Measurements from ENCODE around the gene USP15.

The USP15 gene

DNA sequence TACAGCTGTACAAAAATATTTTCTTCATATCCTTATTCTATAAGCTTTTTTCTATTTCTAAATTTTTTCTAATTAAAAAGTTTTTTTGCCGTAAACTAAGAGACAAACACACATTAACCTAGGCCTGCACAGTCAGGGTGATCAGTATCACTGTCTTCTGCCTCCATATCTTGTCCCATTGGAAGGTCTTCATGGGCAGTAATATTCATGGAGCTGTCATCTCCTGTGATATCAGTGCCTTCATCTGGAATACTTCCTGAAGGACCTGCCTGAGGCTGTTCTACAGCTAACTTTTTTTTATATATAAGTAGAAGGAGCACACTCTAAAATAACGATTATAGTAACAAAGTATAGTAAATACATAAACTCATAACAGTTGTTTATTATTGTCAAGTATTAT, 17.8 kb downstream of the USP15 start:
- H3K4me3 Mint-ChIP-seq, result no peak overlapping the region
- H3K36me3 Mint-ChIP-seq (ENCODE audit: low read depth), result peaks cover 5% of the 10 kb centered on the region
- intact Hi-C loops (cut with micrococcal nuclease), result no loop called here
- no peak overlapping the region for H3K27ac Mint-ChIP-seq
- H3K27me3 Mint-ChIP-seq, result no peaks in the 10 kb centered on the region
- H3K4me1 Mint-ChIP-seq (ENCODE audit: low read depth), result peaks cover 53% of the 10 kb centered on the region
- no peaks in the 10 kb centered on the region for H3K9me3 Mint-ChIP-seq

DNA sequence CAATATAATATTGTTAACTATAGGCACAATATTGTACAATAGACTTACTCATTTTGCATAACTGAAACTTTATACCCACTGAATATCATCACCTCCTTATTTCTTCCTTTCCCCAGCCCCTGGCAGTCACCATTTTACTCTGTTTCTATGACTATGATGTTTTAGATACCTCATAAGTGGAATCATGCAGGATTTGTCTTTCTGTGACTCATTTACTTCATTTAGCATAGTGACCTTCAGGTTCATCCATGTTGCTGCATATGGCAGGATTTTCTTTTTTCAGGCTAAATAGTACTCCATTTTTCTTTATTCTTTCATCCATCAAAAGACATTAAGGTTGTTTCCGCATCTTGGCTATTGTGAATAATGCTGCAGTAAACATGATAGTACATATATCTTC, 18.9 kb downstream of the USP15 start:
- intact Hi-C loops (cut with micrococcal nuclease), result no loop called here
- no peak overlapping the region for H3K4me3 Mint-ChIP-seq
- H3K9me3 Mint-ChIP-seq, result no peaks in the 10 kb centered on the region
- H3K27me3 Mint-ChIP-seq, result no peaks in the 10 kb centered on the region
- H3K36me3 Mint-ChIP-seq (ENCODE audit: low read depth), result peaks cover 5% of the 10 kb centered on the region
- peaks cover 43% of the 10 kb centered on the region for H3K4me1 Mint-ChIP-seq (ENCODE audit: low read depth)
- H3K27ac Mint-ChIP-seq, result no peak overlapping the region

DNA sequence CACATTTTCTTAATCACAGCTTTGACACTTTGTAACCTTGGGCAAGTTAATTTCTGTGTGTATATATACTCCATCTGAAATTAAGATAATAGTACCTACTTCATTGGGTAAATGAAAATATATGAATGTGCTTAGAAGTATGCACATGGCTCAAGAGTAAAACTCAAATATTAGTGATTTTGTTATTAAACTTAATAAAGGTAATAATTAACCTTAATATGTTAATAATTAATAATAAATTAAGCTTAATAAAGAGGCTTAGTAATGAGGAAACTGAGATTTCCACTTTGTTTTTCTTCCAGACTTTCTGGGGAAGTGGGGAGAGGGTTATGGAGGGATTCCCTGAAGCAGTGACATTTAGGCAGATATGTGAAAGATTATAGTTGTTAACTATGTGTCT, 19.8 kb downstream of the USP15 start:
- Mint-ChIP-seq H3K4me1 (ENCODE audit: low read depth) (peaks cover 38% of the 10 kb centered on the region), H3K9me3 (no peaks in the 10 kb centered on the region), H3K4me3 (no peak overlapping the region), H3K27ac (no peak overlapping the region), H3K27me3 (no peaks in the 10 kb centered on the region), H3K36me3 (ENCODE audit: low read depth) (peaks cover 6% of the 10 kb centered on the region)
- intact Hi-C loops (cut with micrococcal nuclease), result no loop called here

DNA sequence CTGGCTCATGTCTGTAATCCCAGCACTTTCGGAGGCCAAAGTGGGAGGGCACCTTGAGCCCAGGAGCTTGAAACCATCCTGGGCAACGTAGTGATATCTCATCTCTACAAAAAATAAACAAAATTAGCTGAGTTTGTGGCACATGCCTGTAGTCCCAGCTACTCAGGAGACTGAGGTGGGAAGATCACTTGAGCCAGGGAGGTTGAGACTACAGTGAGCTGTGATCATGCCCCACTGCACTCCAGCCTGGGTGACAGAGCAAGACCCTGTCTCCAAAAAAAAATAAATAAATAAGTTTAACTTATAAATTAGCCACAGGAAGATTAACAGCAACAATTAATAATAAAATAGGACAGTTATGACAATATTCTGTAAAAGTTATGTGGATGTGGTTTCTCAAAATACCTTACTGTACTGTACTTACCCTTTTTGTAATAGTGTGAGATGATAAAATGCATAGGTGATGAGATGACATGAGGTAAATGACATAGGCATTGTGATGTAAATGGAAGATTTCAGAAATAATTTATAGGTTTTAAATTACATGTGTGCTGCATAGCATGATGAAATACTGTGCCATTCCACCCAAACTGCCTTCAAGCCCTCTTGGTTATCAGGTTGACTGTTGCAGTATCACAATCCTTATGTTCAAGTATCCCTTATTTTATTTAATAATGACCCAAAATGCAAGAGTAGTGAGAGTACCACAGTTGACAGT, 22.0 kb downstream of the USP15 start:
- Mint-ChIP-seq H3K4me1 (ENCODE audit: low read depth) (peaks cover 47% of the 10 kb centered on the region), H3K27ac (no peak overlapping the region), H3K9me3 (no peaks in the 10 kb centered on the region), H3K4me3 (no peak overlapping the region), H3K36me3 (ENCODE audit: low read depth) (peaks cover 27% of the 10 kb centered on the region), H3K27me3 (no peaks in the 10 kb centered on the region)
- intact Hi-C loops (cut with micrococcal nuclease), result no loop called here

DNA sequence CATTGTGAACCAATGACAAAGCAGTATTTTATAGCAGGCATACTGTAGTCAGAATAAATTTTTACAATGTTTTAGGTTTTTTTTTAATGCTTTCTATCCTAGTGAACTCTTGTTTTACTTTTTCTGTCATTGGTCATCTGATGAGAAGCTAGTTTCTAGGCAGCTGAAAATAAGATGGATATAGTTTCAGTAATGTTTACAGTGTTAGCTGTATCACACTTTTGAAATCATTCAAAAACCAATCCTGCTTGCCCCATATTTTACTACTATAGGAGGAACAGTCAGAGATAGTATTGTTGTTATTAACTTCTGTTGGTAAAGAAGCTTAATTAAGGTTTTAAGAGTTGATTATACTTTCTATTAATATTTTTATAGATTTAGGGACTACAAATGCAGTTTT, 24.5 kb downstream of the USP15 start:
- intact Hi-C loops (cut with micrococcal nuclease), result no loop called here
- H3K4me1 Mint-ChIP-seq (ENCODE audit: low read depth), result peaks cover 62% of the 10 kb centered on the region
- H3K4me3 Mint-ChIP-seq, result no peak overlapping the region
- no peak overlapping the region for H3K27ac Mint-ChIP-seq
- no peaks in the 10 kb centered on the region for H3K9me3 Mint-ChIP-seq
- H3K27me3 Mint-ChIP-seq, result no peaks in the 10 kb centered on the region
- peaks cover 22% of the 10 kb centered on the region for H3K36me3 Mint-ChIP-seq (ENCODE audit: low read depth)

DNA sequence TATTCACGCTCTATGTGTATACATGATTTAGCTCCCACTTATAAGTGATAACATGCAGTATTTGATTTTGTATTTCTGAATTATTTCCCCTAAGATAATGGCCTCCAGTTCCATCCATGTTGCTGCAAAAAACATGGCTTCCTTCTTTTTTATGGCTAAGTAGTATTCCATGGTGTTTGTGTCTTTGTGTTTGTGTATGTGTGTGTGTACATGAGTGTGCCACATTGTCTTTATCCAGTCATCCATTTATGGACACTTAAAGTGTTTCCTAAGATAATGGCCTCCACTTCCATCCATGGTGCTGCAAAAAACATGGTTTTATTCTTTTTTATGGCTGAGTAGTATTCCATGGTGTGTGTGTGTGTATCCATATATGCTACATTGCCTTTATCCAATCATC, 25.1 kb downstream of the USP15 start:
- Mint-ChIP-seq H3K4me1 (ENCODE audit: low read depth) (peaks cover 61% of the 10 kb centered on the region), H3K27me3 (no peaks in the 10 kb centered on the region), H3K36me3 (ENCODE audit: low read depth) (peaks cover 22% of the 10 kb centered on the region), H3K4me3 (no peak overlapping the region), H3K9me3 (no peaks in the 10 kb centered on the region), H3K27ac (no peak overlapping the region)
- intact Hi-C loops (cut with micrococcal nuclease), result no loop called here

DNA sequence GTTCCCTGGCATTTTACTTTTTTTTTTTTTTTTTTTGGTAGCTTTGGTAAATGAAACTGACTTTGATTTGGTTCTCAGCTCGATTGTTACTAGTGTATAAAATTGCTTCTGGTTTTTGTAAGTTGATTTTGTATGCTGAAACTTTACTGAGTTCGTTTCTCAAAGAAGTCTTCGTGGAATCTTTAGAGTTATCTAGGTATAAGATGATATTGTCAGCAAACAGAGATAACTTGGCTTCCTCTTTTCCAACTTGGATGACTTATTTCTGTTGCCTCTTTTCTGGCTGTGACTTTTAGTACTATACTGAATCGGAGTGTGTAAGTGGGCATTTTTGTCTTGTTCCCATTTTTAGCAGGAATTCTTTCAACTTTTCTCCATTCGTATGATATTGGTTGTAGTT, 28.1 kb downstream of the USP15 start:
- Mint-ChIP-seq H3K36me3 (ENCODE audit: low read depth) (peaks cover 33% of the 10 kb centered on the region), H3K4me1 (ENCODE audit: low read depth) (peaks cover 77% of the 10 kb centered on the region), H3K4me3 (no peak overlapping the region), H3K27me3 (no peaks in the 10 kb centered on the region), H3K9me3 (no peaks in the 10 kb centered on the region), H3K27ac (peak overlapping the region; percentile 25)
- intact Hi-C loops (cut with micrococcal nuclease), result no loop called here

DNA sequence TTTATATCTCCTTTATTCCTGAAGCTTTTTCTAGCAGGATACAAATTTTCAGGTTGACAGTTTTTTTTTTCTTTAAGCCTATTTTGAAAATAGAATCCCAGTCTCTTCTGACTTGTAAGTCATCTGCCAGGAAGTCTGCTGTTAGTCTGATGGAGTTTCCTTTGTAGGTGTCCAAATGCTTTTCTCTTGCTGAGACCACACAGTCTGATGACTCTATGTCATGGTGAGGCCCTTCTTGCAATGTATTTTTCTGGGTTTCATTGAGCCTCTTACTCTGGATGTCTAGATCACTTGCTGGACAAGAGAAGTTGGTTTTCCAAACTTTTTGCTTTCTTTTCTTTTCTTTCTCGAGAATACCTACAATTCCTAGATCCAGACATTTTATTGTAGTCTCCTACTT, 30.6 kb downstream of the USP15 start:
- Mint-ChIP-seq H3K27me3 (no peaks in the 10 kb centered on the region), H3K27ac (no peak overlapping the region), H3K36me3 (ENCODE audit: low read depth) (peaks cover 39% of the 10 kb centered on the region), H3K4me1 (ENCODE audit: low read depth) (peaks cover 84% of the 10 kb centered on the region), H3K4me3 (no peak overlapping the region), H3K9me3 (no peaks in the 10 kb centered on the region)
- intact Hi-C loops (cut with micrococcal nuclease), result no loop called here

DNA sequence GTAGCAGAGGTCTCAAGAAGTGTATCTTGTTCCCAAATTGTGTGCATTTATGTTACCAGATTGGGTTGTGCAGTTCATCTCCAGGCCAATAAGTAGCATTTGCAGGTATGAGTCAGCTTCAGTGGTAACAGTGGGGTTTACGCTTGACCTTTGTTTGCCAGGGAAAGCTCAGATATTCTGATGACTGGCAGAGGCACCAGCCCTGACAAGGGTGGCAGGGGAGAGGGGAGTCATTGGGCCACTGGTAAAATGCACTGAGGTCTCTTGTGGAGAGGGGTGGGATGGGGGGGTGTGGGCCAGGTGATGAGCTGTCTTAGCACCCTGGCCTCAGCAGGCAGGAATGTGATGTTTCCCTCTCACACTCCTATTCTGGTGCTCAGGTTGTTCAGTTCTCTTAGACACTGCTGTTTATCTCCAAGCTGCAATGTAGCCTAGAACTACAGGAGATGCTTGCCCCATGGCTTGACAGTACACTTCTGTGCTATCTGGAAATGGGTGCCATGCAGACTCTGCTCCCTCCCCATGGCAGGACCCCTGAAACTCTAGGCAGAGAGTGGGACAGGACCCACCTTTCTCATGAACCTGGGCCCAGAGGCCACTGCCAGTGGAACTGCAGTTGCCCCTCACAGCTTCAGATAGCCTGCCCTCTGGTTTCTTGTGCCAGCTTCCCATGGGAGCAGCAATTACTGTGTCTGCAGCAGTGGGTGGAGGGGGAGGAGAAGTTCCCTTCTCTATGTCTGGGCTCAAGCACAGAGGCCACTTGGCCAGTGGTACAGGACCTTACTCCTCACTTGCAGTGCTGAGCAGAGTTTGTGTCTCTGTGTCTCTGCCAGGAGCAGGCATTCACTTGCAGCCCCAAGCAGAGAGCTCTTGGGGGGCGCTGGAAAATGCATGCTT, 31.9 kb downstream of the USP15 start:
- Mint-ChIP-seq H3K4me3 (no peak overlapping the region), H3K4me1 (ENCODE audit: low read depth) (peaks cover 85% of the 10 kb centered on the region), H3K36me3 (ENCODE audit: low read depth) (peaks cover 39% of the 10 kb centered on the region), H3K9me3 (no peaks in the 10 kb centered on the region), H3K27me3 (no peaks in the 10 kb centered on the region), H3K27ac (no peak overlapping the region)
- intact Hi-C loops (cut with micrococcal nuclease), result no loop called here

DNA sequence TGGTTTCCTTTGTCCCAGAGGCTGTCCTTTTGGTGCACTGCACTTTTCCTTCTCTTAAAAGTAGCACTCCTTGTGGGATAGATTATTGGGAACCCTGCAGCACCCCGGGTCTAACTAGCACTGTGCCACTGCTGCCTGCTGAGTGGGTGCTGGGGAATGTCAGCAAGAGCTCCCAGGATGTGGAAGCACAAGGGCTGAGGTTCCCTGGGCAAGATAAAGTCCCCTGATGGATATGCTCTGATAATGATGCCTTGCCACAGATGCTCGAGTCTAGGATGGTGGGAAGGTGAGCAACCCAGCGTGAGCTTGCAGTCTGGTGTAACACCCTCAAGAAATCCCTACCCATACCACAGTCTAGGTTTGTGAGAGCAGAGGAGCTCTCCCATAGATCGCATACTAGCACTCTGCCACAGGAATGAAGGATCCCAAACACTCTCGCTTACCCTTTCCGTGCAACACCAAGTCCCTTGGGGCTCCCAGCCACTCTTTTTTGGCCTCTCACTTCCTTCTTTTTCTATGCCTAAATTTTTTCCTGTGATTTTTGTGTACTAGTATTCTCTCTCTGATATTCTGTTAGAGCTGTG, 32.6 kb downstream of the USP15 start:
- intact Hi-C loops (cut with micrococcal nuclease), result no loop called here
- Mint-ChIP-seq H3K36me3 (ENCODE audit: low read depth) (peaks cover 44% of the 10 kb centered on the region), H3K27ac (no peak overlapping the region), H3K4me1 (ENCODE audit: low read depth) (peaks cover 85% of the 10 kb centered on the region), H3K4me3 (no peak overlapping the region), H3K9me3 (no peaks in the 10 kb centered on the region), H3K27me3 (no peaks in the 10 kb centered on the region)

DNA sequence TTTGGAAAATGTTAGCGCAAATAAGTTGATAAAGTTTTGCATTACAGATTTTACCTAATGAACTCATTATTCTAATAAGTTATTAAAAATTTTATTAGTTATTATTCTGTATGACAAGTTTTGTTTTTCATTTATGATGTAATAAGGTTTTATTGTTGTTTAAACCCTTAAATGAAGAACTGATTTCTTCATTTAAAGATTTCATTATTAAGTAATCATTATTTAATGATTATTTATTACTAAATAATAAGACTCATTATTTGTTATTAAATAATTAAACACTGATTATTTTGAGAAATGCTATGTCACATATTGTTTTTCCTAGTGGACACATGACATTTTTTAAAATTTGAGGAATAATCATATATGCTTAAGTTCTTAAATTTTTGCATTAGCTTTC, 34.2 kb downstream of the USP15 start:
- H3K4me3 Mint-ChIP-seq, result no peak overlapping the region
- H3K36me3 Mint-ChIP-seq (ENCODE audit: low read depth), result peaks cover 59% of the 10 kb centered on the region
- no peaks in the 10 kb centered on the region for H3K27me3 Mint-ChIP-seq
- peaks cover 85% of the 10 kb centered on the region for H3K4me1 Mint-ChIP-seq (ENCODE audit: low read depth)
- H3K9me3 Mint-ChIP-seq, result no peaks in the 10 kb centered on the region
- intact Hi-C loops (cut with micrococcal nuclease), result no loop called here
- H3K27ac Mint-ChIP-seq, result no peak overlapping the region

DNA sequence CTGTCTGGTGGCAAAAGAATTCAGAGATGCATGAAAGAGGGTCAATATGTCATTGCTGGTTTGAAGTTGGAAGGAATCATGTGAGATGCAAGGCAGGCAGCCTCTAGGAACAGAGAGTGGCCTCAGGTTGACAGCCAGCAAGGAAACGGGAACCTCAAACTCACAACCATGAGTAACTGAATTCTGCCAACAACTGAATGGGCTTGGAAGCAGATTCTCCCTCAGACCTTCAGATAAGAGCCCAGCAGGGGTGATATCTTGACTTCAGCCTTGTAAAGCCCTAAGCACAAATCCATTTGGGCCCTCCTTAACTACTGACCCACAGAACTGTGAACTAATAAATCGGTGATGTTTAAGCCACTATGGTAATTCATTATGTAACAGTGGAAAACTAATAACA, 35.8 kb downstream of the USP15 start:
- Mint-ChIP-seq H3K27ac (no peak overlapping the region), H3K4me3 (no peak overlapping the region), H3K4me1 (ENCODE audit: low read depth) (peaks cover 80% of the 10 kb centered on the region), H3K27me3 (no peaks in the 10 kb centered on the region), H3K36me3 (ENCODE audit: low read depth) (peaks cover 56% of the 10 kb centered on the region), H3K9me3 (no peaks in the 10 kb centered on the region)
- intact Hi-C loops (cut with micrococcal nuclease), result loop anchor here (5.0 kb wide), 1 partner anchor 34 kb away; the partner anchor contains the start of gene USP15

DNA sequence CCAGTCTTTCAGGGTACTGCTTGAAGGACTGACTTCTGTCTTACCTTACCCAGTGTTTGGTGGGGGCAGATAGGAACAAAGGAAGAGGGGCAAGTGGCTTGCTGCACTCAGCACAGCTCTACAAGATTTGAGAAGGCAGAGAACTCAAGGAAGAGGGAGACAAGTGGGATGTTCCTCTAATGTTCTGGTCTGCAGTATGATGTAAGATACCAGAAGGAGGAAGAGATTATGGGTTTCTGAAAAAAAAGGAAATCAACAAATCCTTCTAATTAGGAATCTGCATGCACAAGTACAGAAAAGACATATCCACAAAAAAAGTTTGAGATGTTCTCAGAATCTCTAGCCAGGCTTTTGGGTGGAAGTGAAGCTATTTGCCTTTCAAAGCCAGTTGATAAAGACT, 37.1 kb downstream of the USP15 start:
- Mint-ChIP-seq H3K36me3 (ENCODE audit: low read depth) (peaks cover 52% of the 10 kb centered on the region), H3K27me3 (no peaks in the 10 kb centered on the region), H3K4me3 (no peak overlapping the region), H3K9me3 (no peaks in the 10 kb centered on the region), H3K4me1 (ENCODE audit: low read depth) (peaks cover 79% of the 10 kb centered on the region), H3K27ac (peak overlapping the region; percentile 71)
- intact Hi-C loops (cut with micrococcal nuclease), result loop anchor here (5.0 kb wide), 1 partner anchor 35 kb away; the partner anchor contains the start of gene USP15

DNA sequence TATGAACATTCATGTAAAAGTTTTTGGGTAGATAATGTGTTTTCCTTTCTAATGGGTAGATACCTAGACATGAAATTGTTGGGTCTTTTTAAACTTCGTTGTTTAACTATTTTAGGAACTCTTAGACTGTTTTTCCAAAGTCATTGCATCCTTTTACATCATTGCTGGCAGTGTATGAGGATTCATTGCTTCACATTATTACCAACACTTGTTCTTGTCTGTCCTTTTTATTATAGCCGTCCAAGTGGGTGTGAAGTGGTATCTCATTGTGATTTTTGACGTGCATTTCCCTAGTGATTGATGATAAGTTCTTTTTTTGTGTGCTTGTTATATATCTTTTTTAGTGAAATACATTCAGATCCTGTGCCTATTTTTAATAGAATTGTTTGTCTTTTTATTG, 39.4 kb downstream of the USP15 start:
- no peak overlapping the region for H3K4me3 Mint-ChIP-seq
- H3K36me3 Mint-ChIP-seq (ENCODE audit: low read depth), result peaks cover 65% of the 10 kb centered on the region
- peaks cover 5% of the 10 kb centered on the region for H3K9me3 Mint-ChIP-seq
- no peaks in the 10 kb centered on the region for H3K27me3 Mint-ChIP-seq
- no peak overlapping the region for H3K27ac Mint-ChIP-seq
- intact Hi-C loops (cut with micrococcal nuclease), result loop anchor here (5.0 kb wide), 1 partner anchor 37 kb away; the partner anchor contains the start of gene USP15
- peaks cover 68% of the 10 kb centered on the region for H3K4me1 Mint-ChIP-seq (ENCODE audit: low read depth)
